HG03575 (cell line): Measurements from ENCODE around the gene FGD5.

Experiments
- ATAC-seq: cut with Tn5 transposase; IDR thresholded peaks from one replicate; pipeline ENCODE4 v1.9.1; 2021; ENCODE audit not compliant: unreplicated experiment, insufficient number of reproducible peaks, low FRiP score; ENCODE audit errors: extremely low read depth

Gene FGD5

GRCh38 chr3:14866627-14867026 is 47.9 kb downstream of the FGD5 start:
- ATAC-seq = no peak

GRCh38 chr3:14867936-14868570 is 49.3 kb downstream of the FGD5 start:
- no peak for ATAC-seq

DNA sequence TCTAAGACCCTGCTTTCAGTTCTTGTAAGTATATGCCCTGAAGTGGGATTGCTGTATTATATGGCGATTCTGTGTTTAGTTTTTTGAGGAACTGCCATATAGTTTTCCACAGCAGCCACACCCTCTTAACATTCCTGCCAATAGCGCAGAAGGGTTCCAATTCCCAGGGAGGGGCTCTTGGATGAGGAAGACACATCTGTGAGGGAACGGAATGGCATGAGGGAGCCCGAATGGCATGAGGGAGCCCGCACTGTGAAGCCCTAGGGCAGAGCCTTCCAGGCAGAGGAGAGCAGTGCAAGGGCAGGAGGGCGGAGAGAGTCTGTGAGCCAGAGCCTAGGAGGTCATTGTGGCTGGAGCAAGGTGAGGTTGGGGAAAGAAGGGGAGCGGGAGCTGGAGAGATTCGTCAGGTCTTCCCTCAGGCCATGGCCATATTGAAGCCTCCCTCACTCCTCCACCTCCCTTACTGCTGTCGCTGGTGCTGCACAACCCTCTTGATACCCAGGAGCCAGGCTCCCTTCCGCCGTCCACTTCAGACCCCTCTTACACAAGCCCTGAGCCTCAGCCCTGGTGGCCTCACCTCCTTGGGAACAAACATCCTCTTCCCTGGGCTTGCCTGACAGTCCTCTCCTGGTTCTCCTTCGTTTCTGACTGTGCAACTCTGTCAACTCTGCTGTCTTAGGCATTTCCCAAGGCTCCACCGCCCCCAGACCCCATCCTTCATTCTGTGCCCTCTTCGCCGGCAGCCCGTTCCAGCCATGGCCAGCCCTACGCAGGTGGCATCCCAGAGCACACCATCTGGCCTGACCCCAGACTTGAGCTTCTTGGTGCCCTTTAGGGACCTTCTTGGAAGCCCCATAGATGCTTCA is 51.4 kb downstream of the FGD5 start:
- no peak for ATAC-seq

GRCh38 chr3:14870783-14871060 is 52.0 kb downstream of the FGD5 start:
- no peak for ATAC-seq

DNA sequence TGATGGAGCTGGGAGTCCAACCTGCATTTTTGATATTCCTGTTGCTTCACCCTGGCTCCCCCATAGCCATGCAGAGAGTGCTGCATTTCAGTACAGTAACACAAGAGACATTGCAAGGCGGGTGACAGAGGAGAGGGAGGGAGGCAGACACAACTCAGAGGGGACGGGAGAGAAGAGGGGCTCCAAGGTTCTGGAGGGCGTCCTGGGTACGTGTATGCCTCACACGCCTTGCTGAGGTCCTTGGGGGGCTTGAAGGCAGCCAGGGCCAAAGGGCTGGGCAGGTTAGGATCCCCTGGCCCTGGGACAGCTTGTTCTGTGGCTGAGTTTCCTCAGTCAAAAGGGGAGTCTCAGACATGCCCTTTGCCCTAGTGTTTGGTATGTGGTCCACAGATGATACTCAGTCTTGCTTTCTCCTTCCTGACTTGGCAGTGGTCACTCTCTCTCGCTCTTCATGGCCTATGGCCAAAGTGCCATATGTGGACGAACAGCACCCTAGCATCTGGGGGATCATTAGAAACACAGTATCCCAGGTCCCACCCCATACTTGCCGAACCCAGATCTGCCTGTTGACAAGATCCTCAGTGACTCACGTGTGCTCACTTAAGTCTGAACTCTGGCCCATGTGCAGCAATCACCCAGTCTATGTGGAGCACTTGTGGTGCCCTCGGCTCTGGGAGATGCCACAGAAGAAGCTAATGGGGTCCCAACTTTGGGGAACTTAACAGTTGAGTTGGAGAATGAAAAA is 52.9 kb downstream of the FGD5 start:
- no peak for ATAC-seq

GRCh38 chr3:14872706-14873105 is 53.9 kb downstream of the FGD5 start:
- ATAC-seq = no peak

DNA sequence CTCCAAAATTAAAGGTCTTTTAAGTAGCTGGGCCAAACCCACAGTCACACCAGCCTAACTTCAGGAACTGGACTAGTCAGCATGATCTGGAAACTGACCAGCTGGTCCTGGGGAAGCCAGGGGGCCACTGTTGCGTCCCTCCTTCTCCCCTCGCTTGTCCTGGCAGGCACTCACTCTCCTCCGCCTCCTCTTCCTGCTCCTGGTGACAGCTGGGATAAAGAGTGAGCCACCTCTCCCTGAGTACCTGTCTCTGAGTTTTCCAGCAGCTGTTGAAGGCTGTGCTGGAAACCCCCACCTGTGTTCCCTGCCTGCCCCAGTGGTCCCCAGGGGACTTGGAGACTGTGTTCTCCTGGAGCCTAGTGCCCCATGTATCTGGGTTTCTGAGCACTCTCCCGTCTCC is 56.0 kb downstream of the FGD5 start:
- no peak for ATAC-seq

DNA sequence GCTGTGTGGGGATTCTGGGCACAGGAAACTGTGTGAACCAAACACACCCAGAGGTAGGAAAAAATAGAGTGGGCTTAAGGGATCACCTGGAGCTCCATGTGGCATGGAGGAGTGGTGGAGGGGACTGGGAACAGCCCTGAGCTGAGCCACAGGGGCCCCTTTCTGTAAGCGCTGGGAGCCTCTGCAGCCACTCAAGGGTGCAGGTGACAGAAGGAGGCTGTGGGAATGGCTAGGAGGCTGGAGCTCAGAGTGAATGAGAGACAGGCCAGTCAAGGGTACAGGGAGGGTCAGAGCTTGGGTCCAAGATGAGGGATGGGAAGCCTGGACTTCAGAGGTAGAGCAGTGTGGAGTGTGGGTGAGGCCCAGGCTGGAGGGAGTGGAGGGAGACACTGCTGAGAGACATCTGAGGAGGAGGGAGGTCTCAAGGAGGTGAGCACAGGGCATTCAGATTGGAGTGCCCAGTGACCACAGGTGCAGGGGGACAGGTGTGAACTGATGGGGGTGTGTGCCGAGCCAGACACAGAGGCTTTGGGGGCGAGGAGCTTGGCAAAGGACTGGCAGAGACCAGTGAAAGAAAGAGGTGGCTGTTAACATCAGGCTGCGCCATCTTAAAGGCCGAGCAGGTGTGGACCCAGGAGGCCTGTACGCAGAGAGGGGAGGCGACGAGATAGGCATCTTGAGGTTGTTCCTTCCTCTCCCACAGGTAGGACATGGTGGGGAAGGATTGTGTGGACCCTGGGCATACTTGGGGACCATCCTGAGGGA is 56.8 kb downstream of the FGD5 start:
- no peak for ATAC-seq

GRCh38 chr3:14876921-14877333 is 58.2 kb downstream of the FGD5 start:
- ATAC-seq = no peak

DNA sequence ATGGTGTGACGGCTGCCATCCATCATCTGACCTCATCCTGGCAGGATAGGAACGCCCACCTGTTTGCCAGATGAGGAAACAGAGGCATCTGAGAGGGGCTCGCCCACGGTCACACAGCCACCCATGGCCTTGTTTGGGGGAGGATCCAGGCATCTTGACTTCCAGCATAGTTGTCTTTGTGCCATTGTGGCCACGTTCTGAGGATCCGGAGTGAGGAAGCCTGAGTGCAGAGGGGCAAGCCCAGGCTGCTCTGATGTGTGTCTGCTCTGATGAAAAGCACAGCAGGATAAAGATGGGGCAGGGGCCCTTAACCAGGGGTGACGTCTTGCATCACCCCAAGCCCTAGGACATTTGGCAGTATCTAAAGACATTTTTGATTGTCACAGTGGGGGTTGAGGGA is 58.7 kb downstream of the FGD5 start:
- no peak for ATAC-seq

DNA sequence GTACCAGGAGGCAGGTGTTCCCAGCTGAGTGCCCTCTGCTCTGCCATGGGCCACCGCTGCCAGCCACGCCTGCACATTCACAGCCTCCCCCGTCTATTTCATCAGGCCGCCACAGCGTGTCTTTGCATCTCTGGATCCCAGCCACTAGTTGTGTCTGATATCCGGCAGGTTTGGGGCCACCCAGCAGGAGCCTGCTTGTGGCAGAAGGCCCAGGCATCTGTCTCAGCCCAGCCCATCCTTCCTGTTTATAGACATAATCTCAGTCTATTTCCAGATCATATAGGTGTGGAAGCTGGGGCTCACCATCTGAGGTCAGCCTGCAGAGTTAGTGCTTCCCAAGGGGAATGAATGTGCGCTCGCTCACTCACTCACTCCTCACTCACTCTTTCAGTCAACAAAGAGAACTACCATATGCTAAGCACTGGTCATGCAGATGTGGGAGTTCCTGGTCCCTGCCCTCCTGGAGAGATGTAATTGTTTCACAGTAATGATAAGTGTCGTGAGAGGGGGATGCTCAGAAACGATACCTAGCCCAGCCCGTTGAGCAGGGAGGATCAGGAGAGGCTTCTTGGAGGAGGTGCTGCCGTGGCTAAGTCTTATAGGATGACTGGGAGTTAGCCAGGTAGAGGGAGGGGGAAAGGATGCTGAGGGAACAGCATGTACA is 60.6 kb downstream of the FGD5 start:
- ATAC-seq = no peak

- ATAC-seq = no peak
Measured at GRCh38 chr3:14880447-14881106, 61.8 kb downstream of the FGD5 start.

- ATAC-seq = no peak
Measured at GRCh38 chr3:14883226-14883625, 64.5 kb downstream of the FGD5 start.

DNA sequence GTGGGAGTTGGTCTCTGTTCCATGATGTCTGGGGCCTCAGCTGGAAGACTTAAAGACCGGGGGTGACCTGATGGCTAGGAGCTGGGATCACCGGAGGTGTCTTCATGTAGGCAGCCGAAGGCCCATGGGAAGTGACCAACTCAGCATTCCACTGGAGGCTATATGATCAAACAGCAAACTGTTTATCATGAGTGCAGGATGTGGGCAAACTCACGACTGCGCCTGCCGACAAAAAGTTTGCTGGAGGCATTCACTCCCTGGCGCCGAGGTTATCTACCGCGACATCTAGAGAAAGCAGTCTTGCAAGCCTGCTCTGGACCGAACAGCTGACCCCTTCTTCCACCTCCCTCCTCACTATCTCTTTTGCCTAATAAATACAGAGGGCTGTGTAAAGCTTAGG is 65.9 kb downstream of the FGD5 start:
- no peak for ATAC-seq

GRCh38 chr3:14885307-14885706 is 66.5 kb downstream of the FGD5 start:
- ATAC-seq = no peak

GRCh38 chr3:14886101-14886500 is 67.3 kb downstream of the FGD5 start:
- no peak for ATAC-seq

- no peak for ATAC-seq
Measured at GRCh38 chr3:14889205-14889604, 70.4 kb downstream of the FGD5 start.

DNA sequence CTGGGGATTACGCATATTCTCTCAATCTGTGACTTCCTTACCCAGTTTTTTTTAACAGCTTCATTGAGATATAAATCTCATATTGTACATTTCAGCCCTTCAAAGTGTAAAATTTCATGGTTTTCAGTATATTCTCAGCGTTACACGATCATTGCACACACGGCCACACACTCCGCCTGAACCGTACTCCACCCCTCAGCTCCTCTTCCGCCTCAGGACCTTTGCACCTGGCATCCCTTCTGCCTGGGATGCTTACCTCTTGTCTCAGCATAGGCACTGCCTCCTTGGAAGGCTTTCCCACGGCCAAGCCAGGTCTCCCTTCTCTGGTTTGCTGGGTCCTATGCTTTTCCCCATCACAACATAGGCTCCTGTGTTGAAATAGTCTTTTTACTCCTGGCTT is 71.2 kb downstream of the FGD5 start:
- no peak for ATAC-seq
